GM12801 (cell line): ENCODE data around the gene ZNF444.

Experiments used
- CTCF ChIP-seq: IDR thresholded peaks from one replicate; pipeline ENCODE4 v1.5.1; 2011; ENCODE audit warnings: control low read depth; ENCODE audit not compliant: insufficient read length; ENCODE audit errors: extremely low read depth

Gene ZNF444

GRCh38 chr19:56201973-56202372 lies 60.9 kb downstream of the ZNF444 start, which contains the start of gene ZSCAN5C:
ZSCAN5C (plus strand) TSS chr19:56202273; CDS start chr19:56205914, 3,641 bp downstream.
- TF ChIP-seq CTCF = no peak

GRCh38 chr19:56209091-56209490 lies 68.0 kb downstream of the ZNF444 start:
- TF ChIP-seq CTCF = no peak
